Measurements from ENCODE around the gene BCKDHA.
"Not testable (repeated sequence)": the region's sequence is repeated elsewhere in the genome, so short reads cannot be mapped to it uniquely, and the experiment has no call there.

Gene BCKDHA

DNA sequence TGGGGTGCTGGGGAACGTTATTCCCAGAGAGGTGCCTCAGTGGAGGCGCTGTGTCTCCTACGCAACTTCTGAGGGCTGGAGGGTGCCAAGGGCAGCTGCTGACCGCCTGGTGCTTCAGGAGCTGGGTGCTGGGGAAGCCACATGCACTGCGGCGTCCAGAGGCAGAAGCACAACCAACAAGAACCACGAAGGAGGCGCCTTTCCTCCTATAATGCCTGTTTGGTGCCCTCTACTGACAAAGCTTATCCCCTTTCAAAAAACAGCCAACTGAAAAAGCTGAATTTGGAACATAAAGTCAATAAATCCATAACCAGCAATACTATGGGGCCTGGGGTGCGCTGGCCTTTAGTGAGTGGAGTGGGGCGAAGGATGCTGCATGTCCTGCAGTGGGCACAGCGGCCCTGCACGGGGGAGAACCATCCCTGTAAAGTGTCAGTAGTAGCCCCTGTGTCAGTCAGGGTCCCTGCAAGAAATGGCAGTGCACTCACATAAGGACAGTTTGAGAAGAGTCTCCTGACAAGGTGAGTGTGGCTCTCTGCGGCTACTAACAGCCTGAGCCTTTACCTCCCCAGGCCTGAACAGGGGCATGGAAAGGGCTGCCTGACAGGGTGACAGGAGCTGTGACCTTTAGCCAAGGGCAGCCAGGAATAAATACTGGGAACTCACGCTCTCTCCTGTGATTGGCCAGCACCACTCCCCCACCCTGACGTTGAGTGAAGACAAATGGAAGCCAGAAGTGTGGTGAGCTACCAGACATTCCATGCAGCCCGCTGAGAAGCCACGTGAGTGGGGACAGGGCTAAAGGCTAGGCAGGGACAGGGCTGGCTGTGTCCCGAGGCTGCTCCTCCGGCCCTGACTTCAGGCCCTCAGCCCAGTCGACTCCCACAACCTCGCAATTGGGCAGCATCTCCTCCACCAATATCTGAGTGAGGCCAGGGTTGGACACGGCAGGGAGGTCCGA lies 34.1 kb downstream of the BCKDHA start:
- H3K9me3 ChIP-seq (replicated peaks; ENCODE audit: insufficient read depth, low read length), result no peaks in the 10 kb centered on the region
- H3K9me2 ChIP-seq (replicated peaks; ENCODE audit: insufficient read depth, low read length), result no peaks in the 10 kb centered on the region
- H3K4me1 ChIP-seq (ENCODE audit: low read length), result no peaks in the 10 kb centered on the region
- H2AFZ ChIP-seq (ENCODE audit: low read length), result no peak overlapping the region
- H3F3A ChIP-seq (ENCODE audit: insufficient read depth, low read length), result no peaks in the 10 kb centered on the region
- H3K79me2 ChIP-seq (ENCODE audit: low read length), result no peaks in the 10 kb centered on the region
- H3K36me3 ChIP-seq (replicated peaks; ENCODE audit: insufficient read depth, low read length), result no peaks in the 10 kb centered on the region
- no peaks in the 10 kb centered on the region for H3K27me3 ChIP-seq (replicated peaks; ENCODE audit: insufficient read depth, low read length)
- DNase-seq, result no peak
- no peak overlapping the region for H3K4me3 ChIP-seq (ENCODE audit: low read length)
- TF ChIP-seq EZH2 (optimal IDR thresholded peaks at IDR 0.05; ENCODE audit: low read depth, low read length), result no peak
- TF ChIP-seq, protein P1, sequence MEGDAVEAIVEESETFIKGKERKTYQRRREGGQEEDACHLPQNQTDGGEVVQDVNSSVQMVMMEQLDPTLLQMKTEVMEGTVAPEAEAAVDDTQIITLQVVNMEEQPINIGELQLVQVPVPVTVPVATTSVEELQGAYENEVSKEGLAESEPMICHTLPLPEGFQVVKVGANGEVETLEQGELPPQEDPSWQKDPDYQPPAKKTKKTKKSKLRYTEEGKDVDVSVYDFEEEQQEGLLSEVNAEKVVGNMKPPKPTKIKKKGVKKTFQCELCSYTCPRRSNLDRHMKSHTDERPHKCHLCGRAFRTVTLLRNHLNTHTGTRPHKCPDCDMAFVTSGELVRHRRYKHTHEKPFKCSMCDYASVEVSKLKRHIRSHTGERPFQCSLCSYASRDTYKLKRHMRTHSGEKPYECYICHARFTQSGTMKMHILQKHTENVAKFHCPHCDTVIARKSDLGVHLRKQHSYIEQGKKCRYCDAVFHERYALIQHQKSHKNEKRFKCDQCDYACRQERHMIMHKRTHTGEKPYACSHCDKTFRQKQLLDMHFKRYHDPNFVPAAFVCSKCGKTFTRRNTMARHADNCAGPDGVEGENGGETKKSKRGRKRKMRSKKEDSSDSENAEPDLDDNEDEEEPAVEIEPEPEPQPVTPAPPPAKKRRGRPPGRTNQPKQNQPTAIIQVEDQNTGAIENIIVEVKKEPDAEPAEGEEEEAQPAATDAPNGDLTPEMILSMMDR (IDR thresholded peaks at IDR 0.05; ENCODE audit: low read length), result no peak
- TF ChIP-seq EZH2phosphoT487 (IDR thresholded peaks at IDR 0.05; ENCODE audit: low read length), result no peak
- H3K27ac ChIP-seq (ENCODE audit: low read length), result no peak overlapping the region
- no peak overlapping the region for H3K9ac ChIP-seq (ENCODE audit: low read length)
- no peak overlapping the region for H3K4me2 ChIP-seq (ENCODE audit: low read depth, low read length)
- no peaks in the 10 kb centered on the region for H4K20me1 ChIP-seq (ENCODE audit: insufficient read depth, low read length)

- H3K27ac ChIP-seq (ENCODE audit: low read length), result no peak overlapping the region
- H3K36me3 ChIP-seq (replicated peaks; ENCODE audit: insufficient read depth, low read length), result no peaks in the 10 kb centered on the region
- H2AFZ ChIP-seq (ENCODE audit: low read length), result no peak overlapping the region
- H3K4me1 ChIP-seq (ENCODE audit: low read length), result no peaks in the 10 kb centered on the region
- no peaks in the 10 kb centered on the region for H3K27me3 ChIP-seq (replicated peaks; ENCODE audit: insufficient read depth, low read length)
- no peak for TF ChIP-seq EZH2phosphoT487 (IDR thresholded peaks at IDR 0.05; ENCODE audit: low read length)
- TF ChIP-seq, protein P1 (IDR thresholded peaks at IDR 0.05; ENCODE audit: low read length), result no peak
- no peak for TF ChIP-seq EZH2 (optimal IDR thresholded peaks at IDR 0.05; ENCODE audit: low read depth, low read length)
- H3K4me3 ChIP-seq (ENCODE audit: low read length), result no peak overlapping the region
- H3K4me2 ChIP-seq (ENCODE audit: low read depth, low read length), result no peak overlapping the region
- no peaks in the 10 kb centered on the region for H4K20me1 ChIP-seq (ENCODE audit: insufficient read depth, low read length)
- H3K9me3 ChIP-seq (replicated peaks; ENCODE audit: insufficient read depth, low read length), result no peaks in the 10 kb centered on the region
- no peak for DNase-seq
- peaks cover 4% of the 10 kb centered on the region for H3K79me2 ChIP-seq (ENCODE audit: low read length)
- H3K9ac ChIP-seq (ENCODE audit: low read length), result no peak overlapping the region
- no peaks in the 10 kb centered on the region for H3F3A ChIP-seq (ENCODE audit: insufficient read depth, low read length)
- no peaks in the 10 kb centered on the region for H3K9me2 ChIP-seq (replicated peaks; ENCODE audit: insufficient read depth, low read length)
Observed at GRCh38 chr19:41433171-41433570, 35.6 kb downstream of the BCKDHA start.

DNA sequence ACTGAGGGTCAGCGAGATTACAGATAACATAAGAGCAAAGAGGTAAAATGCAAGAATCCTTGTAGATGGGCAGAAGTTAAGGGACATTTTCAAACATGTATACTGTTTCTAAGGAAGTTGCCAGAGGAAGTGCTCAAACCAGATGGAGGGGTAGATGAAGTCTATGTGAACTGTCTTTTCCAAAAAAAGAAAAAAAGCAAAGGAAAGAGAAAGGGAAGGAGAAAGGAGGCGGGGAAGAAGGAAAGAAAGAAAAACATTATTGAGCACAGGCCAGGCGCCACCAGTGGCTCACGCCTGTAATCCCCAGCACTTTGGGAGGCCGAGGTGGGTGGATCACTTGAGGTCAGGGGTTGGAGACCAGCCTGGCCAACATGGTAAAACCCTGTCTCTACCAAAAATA lies 36.8 kb downstream of the BCKDHA start:
- H3K9ac ChIP-seq (ENCODE audit: low read length), result no peak overlapping the region
- no peaks in the 10 kb centered on the region for H3K9me3 ChIP-seq (replicated peaks; ENCODE audit: insufficient read depth, low read length)
- H3K79me2 ChIP-seq (ENCODE audit: low read length), result peaks cover 17% of the 10 kb centered on the region
- H4K20me1 ChIP-seq (ENCODE audit: insufficient read depth, low read length), result no peaks in the 10 kb centered on the region
- TF ChIP-seq, protein P1 (IDR thresholded peaks at IDR 0.05; ENCODE audit: low read length), result no peak
- TF ChIP-seq EZH2 (optimal IDR thresholded peaks at IDR 0.05; ENCODE audit: low read depth, low read length), result no peak
- no peak for TF ChIP-seq EZH2phosphoT487 (IDR thresholded peaks at IDR 0.05; ENCODE audit: low read length)
- no peak overlapping the region for H2AFZ ChIP-seq (ENCODE audit: low read length)
- no peak for DNase-seq
- no peaks in the 10 kb centered on the region for H3K36me3 ChIP-seq (replicated peaks; ENCODE audit: insufficient read depth, low read length)
- no peak overlapping the region for H3K27ac ChIP-seq (ENCODE audit: low read length)
- no peaks in the 10 kb centered on the region for H3F3A ChIP-seq (ENCODE audit: insufficient read depth, low read length)
- 0 out of 2 replicates have a peak, but pooled peaks cover 4% of the 10 kb centered on the region for H3K4me1 ChIP-seq (ENCODE audit: low read length)
- no peaks in the 10 kb centered on the region for H3K9me2 ChIP-seq (replicated peaks; ENCODE audit: insufficient read depth, low read length)
- H3K4me3 ChIP-seq (ENCODE audit: low read length), result no peak overlapping the region
- no peaks in the 10 kb centered on the region for H3K27me3 ChIP-seq (replicated peaks; ENCODE audit: insufficient read depth, low read length)
- H3K4me2 ChIP-seq (ENCODE audit: low read depth, low read length), result no peak overlapping the region

GRCh38 chr19:41435376-41435775 lies 37.8 kb downstream of the BCKDHA start:
- not testable (repeated sequence) for H3K4me1 ChIP-seq (ENCODE audit: low read length); H3K9me3 ChIP-seq (replicated peaks; ENCODE audit: insufficient read depth, low read length)

More at GRCh38 chr19:41435376-41435775, 37.8 kb downstream of the BCKDHA start:
- H3K27me3 ChIP-seq (replicated peaks; ENCODE audit: insufficient read depth, low read length); H3K4me2 ChIP-seq (ENCODE audit: low read depth, low read length); H3K9me2 ChIP-seq (replicated peaks; ENCODE audit: insufficient read depth, low read length); H3K36me3 ChIP-seq (replicated peaks; ENCODE audit: insufficient read depth, low read length); H3F3A ChIP-seq (ENCODE audit: insufficient read depth, low read length); DNase-seq; H3K9ac ChIP-seq (ENCODE audit: low read length); H3K4me3 ChIP-seq (ENCODE audit: low read length); H4K20me1 ChIP-seq (ENCODE audit: insufficient read depth, low read length); H3K27ac ChIP-seq (ENCODE audit: low read length); H2AFZ ChIP-seq (ENCODE audit: low read length): not testable (repeated sequence)
- peaks cover 19% of the 10 kb centered on the region for H3K79me2 ChIP-seq (ENCODE audit: low read length)

Data from MM.1S (cell line).